HG03457 (cell line): ENCODE data around the gene MACROD2.

Source experiments
- ATAC-seq: cut with Tn5 transposase; IDR thresholded peaks from one replicate; pipeline ENCODE4 v1.9.1; 2021; ENCODE audit warnings: moderate number of reproducible peaks; ENCODE audit not compliant: unreplicated experiment

Gene MACROD2

DNA sequence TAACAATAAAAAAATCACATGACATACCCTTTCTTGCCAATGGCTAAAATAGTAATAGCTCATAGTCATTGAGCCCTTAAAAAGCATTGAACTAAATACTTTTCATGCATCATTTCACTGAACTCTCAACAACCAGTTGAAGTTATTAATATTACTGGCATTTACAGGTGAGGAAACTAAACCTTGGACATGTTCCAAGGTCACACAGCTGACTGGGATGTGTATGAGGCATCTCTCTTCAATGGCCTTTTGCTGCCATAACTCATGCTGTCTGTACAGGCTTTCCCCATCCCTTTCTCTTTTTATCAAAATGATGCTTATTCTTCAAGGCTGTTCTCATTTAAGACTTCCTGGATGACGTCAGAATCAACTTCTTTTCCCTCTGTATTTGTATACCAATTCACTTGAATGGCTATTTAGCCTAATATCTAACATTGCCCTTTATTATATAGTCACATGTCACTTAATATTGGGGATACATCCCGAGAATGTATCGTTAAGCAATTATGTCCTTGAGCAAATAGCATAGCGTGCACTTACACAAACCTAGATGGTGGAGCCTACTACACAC is 2101.5 kb downstream of the MACROD2 start:
- no peak for ATAC-seq

GRCh38 chr20:16097788-16098187 is 2102.5 kb downstream of the MACROD2 start:
- no peak for ATAC-seq

GRCh38 chr20:16098890-16099639 is 2103.7 kb downstream of the MACROD2 start:
- ATAC-seq, result no peak

GRCh38 chr20:16100111-16100510 is 2104.8 kb downstream of the MACROD2 start:
- no peak for ATAC-seq

DNA sequence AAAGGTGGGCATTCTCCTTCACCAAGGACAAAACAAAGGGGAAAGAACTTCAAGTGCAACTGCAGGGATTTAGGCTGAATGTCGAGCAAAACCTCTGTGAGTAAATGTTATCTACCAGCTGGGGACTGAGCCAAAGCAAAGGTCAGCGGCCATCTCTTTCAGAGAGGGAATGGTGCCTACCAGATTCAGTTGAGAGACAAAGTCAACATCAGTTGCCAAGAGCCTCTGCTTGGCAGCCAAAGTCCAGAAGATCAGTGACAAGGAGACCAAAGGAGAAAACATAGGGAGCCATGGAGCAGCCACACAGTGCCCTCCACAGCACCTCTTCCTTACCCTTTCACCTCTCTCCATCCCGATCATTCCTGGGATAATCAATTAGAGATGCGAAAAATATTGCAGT is 2105.5 kb downstream of the MACROD2 start:
- ATAC-seq, result no peak
